GM12872 (cell line): ENCODE data around the gene TXN2.

ENCODE experiments used
- TF ChIP-seq, protein P1 (sequence below): IDR thresholded peaks from 3 replicates; pipeline ENCODE4 v1.5.1; 2011; ENCODE audit warnings: low read depth, mild to moderate bottlenecking, low read length, moderate library complexity; ENCODE audit not compliant: insufficient read depth

TXN2 gene

GRCh38 chr22:36475341-36475740 is 6.1 kb downstream of the TXN2 start:
- TF ChIP-seq, protein P1, sequence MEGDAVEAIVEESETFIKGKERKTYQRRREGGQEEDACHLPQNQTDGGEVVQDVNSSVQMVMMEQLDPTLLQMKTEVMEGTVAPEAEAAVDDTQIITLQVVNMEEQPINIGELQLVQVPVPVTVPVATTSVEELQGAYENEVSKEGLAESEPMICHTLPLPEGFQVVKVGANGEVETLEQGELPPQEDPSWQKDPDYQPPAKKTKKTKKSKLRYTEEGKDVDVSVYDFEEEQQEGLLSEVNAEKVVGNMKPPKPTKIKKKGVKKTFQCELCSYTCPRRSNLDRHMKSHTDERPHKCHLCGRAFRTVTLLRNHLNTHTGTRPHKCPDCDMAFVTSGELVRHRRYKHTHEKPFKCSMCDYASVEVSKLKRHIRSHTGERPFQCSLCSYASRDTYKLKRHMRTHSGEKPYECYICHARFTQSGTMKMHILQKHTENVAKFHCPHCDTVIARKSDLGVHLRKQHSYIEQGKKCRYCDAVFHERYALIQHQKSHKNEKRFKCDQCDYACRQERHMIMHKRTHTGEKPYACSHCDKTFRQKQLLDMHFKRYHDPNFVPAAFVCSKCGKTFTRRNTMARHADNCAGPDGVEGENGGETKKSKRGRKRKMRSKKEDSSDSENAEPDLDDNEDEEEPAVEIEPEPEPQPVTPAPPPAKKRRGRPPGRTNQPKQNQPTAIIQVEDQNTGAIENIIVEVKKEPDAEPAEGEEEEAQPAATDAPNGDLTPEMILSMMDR, result no peak

DNA sequence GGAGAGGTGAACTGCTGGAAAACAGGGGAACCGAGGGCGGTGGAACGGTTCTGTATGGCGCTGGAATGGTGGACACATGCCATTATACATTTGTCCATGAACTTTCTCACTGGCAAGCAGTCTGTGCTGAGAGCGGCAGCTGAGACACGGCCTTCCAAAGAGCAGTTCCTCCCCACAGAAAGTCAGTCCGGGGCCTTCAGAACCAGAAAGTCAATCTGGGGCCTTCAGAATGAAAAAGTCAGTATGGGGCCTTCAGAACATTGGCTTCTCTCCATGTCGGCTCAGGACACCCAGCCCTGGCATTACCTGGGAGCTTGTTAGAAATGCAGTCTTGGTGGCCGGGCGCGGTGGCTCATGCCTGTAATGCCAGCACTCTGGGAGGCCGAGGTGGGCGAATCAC is 8.8 kb downstream of the TXN2 start:
- TF ChIP-seq, protein P1, result no peak

GRCh38 chr22:36471341-36471821 is 10.1 kb downstream of the TXN2 start:
- TF ChIP-seq, protein P1, result no peak

- TF ChIP-seq, protein P1, result no peak
Observed at GRCh38 chr22:36470994-36471331, 10.5 kb downstream of the TXN2 start.

DNA sequence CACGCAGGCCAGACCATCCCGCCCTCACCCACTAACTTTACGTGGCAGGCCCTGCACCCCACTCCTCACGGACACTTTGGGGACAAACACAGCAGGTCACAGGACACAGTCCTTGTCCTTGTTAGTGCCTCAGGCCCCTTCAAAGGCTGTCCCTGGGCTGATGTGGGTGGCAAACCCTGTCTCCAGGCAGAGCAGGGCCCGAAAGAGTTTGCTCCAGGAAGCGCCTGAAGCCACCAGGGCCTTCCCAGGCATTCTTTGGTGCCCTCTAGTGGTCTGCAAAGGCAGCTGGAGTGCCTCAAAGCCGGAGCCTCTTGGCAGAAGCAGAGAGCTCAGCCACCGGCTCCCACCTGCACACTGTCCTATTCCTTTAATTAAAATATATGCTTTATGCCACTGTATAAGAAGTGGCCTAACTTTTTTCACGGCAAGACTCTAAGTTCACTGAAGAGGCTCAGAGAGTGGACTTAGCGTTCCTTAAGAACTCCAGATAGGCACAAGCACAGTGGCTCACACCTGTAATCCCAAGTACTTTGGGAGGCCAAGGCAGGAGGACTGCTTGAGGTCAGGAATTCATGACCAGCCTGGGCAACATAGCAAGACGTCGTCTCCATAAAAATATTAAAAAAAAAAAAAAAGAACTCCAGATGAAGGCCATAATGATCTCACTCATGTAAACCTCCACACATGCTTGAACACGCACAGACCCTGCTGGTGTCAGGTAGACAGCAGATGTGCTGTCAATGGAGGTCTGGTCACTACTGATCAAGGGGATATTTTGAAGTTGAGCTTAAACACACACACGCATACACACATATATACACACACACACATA is 11.1 kb downstream of the TXN2 start:
- TF ChIP-seq, protein P1, result peak; percentile 97

GRCh38 chr22:36469094-36469710 is 12.2 kb downstream of the TXN2 start:
- TF ChIP-seq, protein P1, result no peak

- TF ChIP-seq, protein P1, result no peak
Observed at GRCh38 chr22:36467946-36468345, 13.5 kb downstream of the TXN2 start.
